K562 (cell line): ENCODE data around the gene MYG1. TPM values are rescaled to one million over a fixed set of nuclear protein-coding genes. Genes with fewer than 3 reads are reported as not detected.

Experiments
- ATF6 ChIP-seq: sonication (generic); formaldehyde crosslinking; IDR thresholded peaks from 2 replicates; pipeline ENCODE4 v1.4.0; 2020; ENCODE audit warnings: mild to moderate bottlenecking, missing genetic modification reagents
- CBX1 ChIP-seq: sonication (generic); IDR thresholded peaks from 2 replicates; pipeline ENCODE4 v1.6.1; 2016; ENCODE audit warnings: antibody characterized with exemption, low read depth, mild to moderate bottlenecking
- HEY1 ChIP-seq: fragments of 250-450 bp; sonication (Bioruptor Pico); IDR thresholded peaks from 2 replicates; pipeline ENCODE4 v1.5.0; 2020; ENCODE audit warnings: mild to moderate bottlenecking, moderate library complexity, borderline replicate concordance
- ID3 ChIP-seq, 2 experiments: fragments of 250-450 bp in 1 of 2; fragments of 450-650 bp in 1 of 2; sonication (Bioruptor Pico) in 1 of 2; IDR thresholded peaks; 2 replicates each; pipeline versions ENCODE4 v1.6.1 to v1.8.0; 2016 to 2021; ENCODE audit warnings: mild to moderate bottlenecking in 2 of 2, moderate library complexity in 2 of 2, missing compliant biosample characterization in 1 of 2, missing genetic modification characterization in 1 of 2
- MEF2A ChIP-seq: IDR thresholded peaks from 2 replicates; pipeline ENCODE4 v1.6.1; 2011; ENCODE audit warnings: low read depth, mild to moderate bottlenecking, low read length, moderate library complexity; ENCODE audit not compliant: control insufficient read depth
- NFYB ChIP-seq: IDR thresholded peaks from 2 replicates; pipeline ENCODE4 v1.6.1; 2011; ENCODE audit warnings: mild to moderate bottlenecking, moderate library complexity; ENCODE audit not compliant: insufficient read length; ENCODE audit errors: extremely low read depth
- PATZ1 ChIP-seq: fragments of 250-450 bp; sonication (Bioruptor Pico); IDR thresholded peaks from 2 replicates; pipeline ENCODE4 v1.5.0; 2020; ENCODE audit warnings: mild to moderate bottlenecking, borderline replicate concordance
- RAD51 ChIP-seq: fragments of 450-650 bp; IDR thresholded peaks from 2 replicates; pipeline ENCODE4 v1.7.1; 2016; ENCODE audit warnings: low read depth, mild to moderate bottlenecking, borderline replicate concordance
- XRCC3 ChIP-seq: fragments of 450-650 bp; IDR thresholded peaks from 2 replicates; pipeline ENCODE4 v1.6.1; 2017; ENCODE audit warnings: mild to moderate bottlenecking, moderate library complexity
- ZFP36 ChIP-seq: fragments of 150-350 bp; IDR thresholded peaks from 2 replicates; pipeline ENCODE4 v1.6.1; 2018; ENCODE audit warnings: low read length, low read depth; ENCODE audit not compliant: partially characterized antibody
- ZNF134 ChIP-seq: fragments of 250-450 bp; sonication (Bioruptor Pico); conservative IDR thresholded peaks from 2 replicates; pipeline ENCODE4 v1.4.0; 2020
- ZNF668 ChIP-seq: fragments of 250-450 bp; sonication (Bioruptor Pico); IDR thresholded peaks from 2 replicates; pipeline ENCODE4 v1.8.0; 2022; ENCODE audit warnings: mild to moderate bottlenecking, inconsistent platforms
- ZZZ3 ChIP-seq: fragments of 450-650 bp; IDR thresholded peaks from 2 replicates; pipeline ENCODE4 v1.6.1; 2016; ENCODE audit warnings: antibody characterized with exemption, mild to moderate bottlenecking, moderate library complexity
- polyA plus RNA-seq, 8 experiments: library from polyadenylated mRNA; depleted of rRNA in 4 of 8; stranded (reverse) in 5 of 8; unstranded in 3 of 8; fragments of >200 nt; fragmentation: Nextera tagmentation in 2 of 8; fragmentation: Illumina TruSeq in 1 of 8; extraction: Ambion mirVana in 2 of 8; extraction: Trizol in 1 of 8; gene quantifications; 2 replicates each; pipeline versions ENCODE4 v1.2.1 to v1.2.3, GENCODE V29; 2011 to 2014; ENCODE audit warnings: inconsistent platforms in 1 of 8, missing spikeins in 1 of 8
- total RNA-seq, 7 experiments: library from RNA; depleted of rRNA in 6 of 7; stranded (reverse); fragments of >200 nt in 6 of 7; fragmentation: Illumina TruSeq in 2 of 7; extraction: Trizol in 2 of 7; gene quantifications; 2 replicates each; pipeline versions ENCODE4 v1.2.1 to v1.2.3, GENCODE V29; 2011 to 2021; ENCODE audit warnings: low replicate concordance in 1 of 7
- TF ChIP-seq, protein P1 (sequence below): fragments of 250-450 bp; sonication (Bioruptor Pico); IDR thresholded peaks from 2 replicates; pipeline ENCODE4 v1.4.0; 2020; ENCODE audit warnings: mild to moderate bottlenecking, moderate library complexity

Gene MYG1
- total and polyA plus RNA-seq, 9 of the 15 experiments (the other 6 are each of a cell fraction or from before 2014, with no cell fraction given), result 0.45 to 5.6 (median 2.1) TPM

GRCh38 chr12:53352331-53353256 lies 53.1 kb downstream of the MYG1 start (continued):
- TF ChIP-seq ID3 (CRISPR knock-in tag; IDR thresholded peaks at IDR 0.05), result no peak
- TF ChIP-seq ID3 (tag; IDR thresholded peaks at IDR 0.05), result no peak
- TF ChIP-seq PATZ1, result no peak
- TF ChIP-seq XRCC3, result no peak
- TF ChIP-seq HEY1, result no peak
- no peak for TF ChIP-seq CBX1
- TF ChIP-seq ZNF134 (CRISPR knock-in tag), result no peak
- TF ChIP-seq ZNF668 (CRISPR knock-in tag), result no peak
- no peak for TF ChIP-seq NFYB
- TF ChIP-seq RAD51, result no peak
- no peak for TF ChIP-seq ZZZ3
- TF ChIP-seq, protein P1, sequence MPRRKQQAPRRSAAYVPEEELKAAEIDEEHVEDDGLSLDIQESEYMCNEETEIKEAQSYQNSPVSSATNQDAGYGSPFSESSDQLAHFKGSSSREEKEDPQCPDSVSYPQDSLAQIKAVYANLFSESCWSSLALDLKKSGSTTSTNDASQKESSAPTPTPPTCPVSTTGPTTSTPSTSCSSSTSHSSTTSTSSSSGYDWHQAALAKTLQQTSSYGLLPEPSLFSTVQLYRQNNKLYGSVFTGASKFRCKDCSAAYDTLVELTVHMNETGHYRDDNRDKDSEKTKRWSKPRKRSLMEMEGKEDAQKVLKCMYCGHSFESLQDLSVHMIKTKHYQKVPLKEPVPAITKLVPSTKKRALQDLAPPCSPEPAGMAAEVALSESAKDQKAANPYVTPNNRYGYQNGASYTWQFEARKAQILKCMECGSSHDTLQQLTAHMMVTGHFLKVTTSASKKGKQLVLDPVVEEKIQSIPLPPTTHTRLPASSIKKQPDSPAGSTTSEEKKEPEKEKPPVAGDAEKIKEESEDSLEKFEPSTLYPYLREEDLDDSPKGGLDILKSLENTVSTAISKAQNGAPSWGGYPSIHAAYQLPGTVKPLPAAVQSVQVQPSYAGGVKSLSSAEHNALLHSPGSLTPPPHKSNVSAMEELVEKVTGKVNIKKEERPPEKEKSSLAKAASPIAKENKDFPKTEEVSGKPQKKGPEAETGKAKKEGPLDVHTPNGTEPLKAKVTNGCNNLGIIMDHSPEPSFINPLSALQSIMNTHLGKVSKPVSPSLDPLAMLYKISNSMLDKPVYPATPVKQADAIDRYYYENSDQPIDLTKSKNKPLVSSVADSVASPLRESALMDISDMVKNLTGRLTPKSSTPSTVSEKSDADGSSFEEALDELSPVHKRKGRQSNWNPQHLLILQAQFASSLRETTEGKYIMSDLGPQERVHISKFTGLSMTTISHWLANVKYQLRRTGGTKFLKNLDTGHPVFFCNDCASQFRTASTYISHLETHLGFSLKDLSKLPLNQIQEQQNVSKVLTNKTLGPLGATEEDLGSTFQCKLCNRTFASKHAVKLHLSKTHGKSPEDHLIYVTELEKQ (CRISPR knock-in tag), result no peak
- no peak for TF ChIP-seq ZFP36
- TF ChIP-seq ATF6 (CRISPR knock-in tag), result no peak
- TF ChIP-seq MEF2A, result no peak
